ENCODE data around the gene NAXD. TPM values are rescaled to one million over a fixed set of nuclear protein-coding genes. Genes with fewer than 3 reads are reported as not detected.
"Not testable (repeated sequence)": the region's sequence is repeated elsewhere in the genome, so short reads cannot be mapped to it uniquely, and the experiment has no call there.

Gene NAXD
- total RNA-seq, 1 experiment from 2014 or later = 27.7 TPM

DNA sequence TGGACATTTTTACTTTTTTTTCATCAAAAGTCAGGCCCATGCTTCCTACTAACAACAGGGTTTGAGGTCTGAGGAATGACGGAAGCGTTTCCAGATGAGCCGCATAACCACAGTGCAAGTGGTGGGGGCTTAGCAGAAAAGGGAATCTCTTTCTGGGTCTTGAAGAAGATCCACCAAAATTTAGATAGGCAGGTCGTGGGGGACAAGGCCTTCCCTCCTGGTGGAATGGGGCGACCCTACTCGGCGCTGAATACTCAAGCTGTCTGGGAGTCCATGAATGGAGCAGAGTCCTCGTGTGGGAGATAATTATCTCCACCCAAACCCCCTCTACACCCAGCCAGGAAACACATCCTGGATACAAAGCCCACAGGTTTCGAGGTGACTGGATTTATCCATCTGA is 53.7 kb downstream of the NAXD start:
- BruUV-seq (replicated peaks) = no TSS peak
- DNase-seq (ENCODE audit: unreplicated experiment) = no peak
- Mint-ChIP-seq H3K9me3 (ENCODE audit: unreplicated experiment) (no peaks in the 10 kb centered on the region), H3K27ac (ENCODE audit: low read depth, unreplicated experiment) (no peak overlapping the region), H3K36me3 (ENCODE audit: insufficient read depth, unreplicated experiment) (peaks cover 88% of the 10 kb centered on the region), H3K4me1 (ENCODE audit: insufficient read depth, unreplicated experiment) (no peaks in the 10 kb centered on the region), H3K4me3 (ENCODE audit: unreplicated experiment) (no peak overlapping the region), H3K27me3 (ENCODE audit: insufficient read depth, unreplicated experiment) (no peaks in the 10 kb centered on the region)
- ChIA-PET CTCF (interaction anchor here (1.4 kb wide), 1 partner anchor 14 kb away, joined by 4 read pairs; no protein-coding TSS in a partner anchor), POLR2A (interaction anchor here (0.6 kb wide), 1 partner anchor 67 kb away, joined by 5 read pairs; no protein-coding TSS in a partner anchor)
- intact Hi-C loops (cut with micrococcal nuclease) = no loop called here
- TF ChIP-seq, protein P1, sequence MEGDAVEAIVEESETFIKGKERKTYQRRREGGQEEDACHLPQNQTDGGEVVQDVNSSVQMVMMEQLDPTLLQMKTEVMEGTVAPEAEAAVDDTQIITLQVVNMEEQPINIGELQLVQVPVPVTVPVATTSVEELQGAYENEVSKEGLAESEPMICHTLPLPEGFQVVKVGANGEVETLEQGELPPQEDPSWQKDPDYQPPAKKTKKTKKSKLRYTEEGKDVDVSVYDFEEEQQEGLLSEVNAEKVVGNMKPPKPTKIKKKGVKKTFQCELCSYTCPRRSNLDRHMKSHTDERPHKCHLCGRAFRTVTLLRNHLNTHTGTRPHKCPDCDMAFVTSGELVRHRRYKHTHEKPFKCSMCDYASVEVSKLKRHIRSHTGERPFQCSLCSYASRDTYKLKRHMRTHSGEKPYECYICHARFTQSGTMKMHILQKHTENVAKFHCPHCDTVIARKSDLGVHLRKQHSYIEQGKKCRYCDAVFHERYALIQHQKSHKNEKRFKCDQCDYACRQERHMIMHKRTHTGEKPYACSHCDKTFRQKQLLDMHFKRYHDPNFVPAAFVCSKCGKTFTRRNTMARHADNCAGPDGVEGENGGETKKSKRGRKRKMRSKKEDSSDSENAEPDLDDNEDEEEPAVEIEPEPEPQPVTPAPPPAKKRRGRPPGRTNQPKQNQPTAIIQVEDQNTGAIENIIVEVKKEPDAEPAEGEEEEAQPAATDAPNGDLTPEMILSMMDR (IDR thresholded peaks at IDR 0.05; ENCODE audit: unreplicated experiment) = no peak

DNA sequence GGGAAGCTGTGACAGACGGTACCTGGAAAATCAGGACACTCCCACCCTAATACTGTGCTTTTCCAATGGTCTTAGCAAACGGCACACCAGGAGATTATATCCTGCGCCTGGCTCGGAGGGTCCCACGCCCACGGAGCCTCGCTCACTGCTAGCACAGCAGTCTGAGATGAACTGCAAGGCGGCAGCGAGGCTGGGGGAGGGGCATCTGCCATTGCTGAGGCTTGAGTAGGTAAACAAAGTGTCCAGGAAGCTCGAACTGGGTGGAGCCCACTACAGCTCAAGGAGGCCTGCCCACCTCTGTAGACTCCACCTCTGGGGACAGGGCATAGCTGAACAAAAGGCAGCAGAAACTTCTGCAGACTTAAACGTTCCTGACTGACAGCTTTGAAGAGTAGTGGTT is 54.5 kb downstream of the NAXD start:
- CTCF ChIA-PET = interaction anchor here (0.6 to 1.4 kb wide), 2 partner anchors 14 to 32 kb away, joined by 3 to 4 read pairs; no protein-coding TSS in a partner anchor
- H3K27me3 Mint-ChIP-seq (ENCODE audit: insufficient read depth, unreplicated experiment); H3K4me1 Mint-ChIP-seq (ENCODE audit: insufficient read depth, unreplicated experiment); DNase-seq (ENCODE audit: unreplicated experiment); POLR2A ChIA-PET; BruUV-seq (replicated peaks); H3K27ac Mint-ChIP-seq (ENCODE audit: low read depth, unreplicated experiment); H3K4me3 Mint-ChIP-seq (ENCODE audit: unreplicated experiment); H3K9me3 Mint-ChIP-seq (ENCODE audit: unreplicated experiment); intact Hi-C loops (cut with micrococcal nuclease): not testable (repeated sequence)
- peaks cover 80% of the 10 kb centered on the region for H3K36me3 Mint-ChIP-seq (ENCODE audit: insufficient read depth, unreplicated experiment)

DNA sequence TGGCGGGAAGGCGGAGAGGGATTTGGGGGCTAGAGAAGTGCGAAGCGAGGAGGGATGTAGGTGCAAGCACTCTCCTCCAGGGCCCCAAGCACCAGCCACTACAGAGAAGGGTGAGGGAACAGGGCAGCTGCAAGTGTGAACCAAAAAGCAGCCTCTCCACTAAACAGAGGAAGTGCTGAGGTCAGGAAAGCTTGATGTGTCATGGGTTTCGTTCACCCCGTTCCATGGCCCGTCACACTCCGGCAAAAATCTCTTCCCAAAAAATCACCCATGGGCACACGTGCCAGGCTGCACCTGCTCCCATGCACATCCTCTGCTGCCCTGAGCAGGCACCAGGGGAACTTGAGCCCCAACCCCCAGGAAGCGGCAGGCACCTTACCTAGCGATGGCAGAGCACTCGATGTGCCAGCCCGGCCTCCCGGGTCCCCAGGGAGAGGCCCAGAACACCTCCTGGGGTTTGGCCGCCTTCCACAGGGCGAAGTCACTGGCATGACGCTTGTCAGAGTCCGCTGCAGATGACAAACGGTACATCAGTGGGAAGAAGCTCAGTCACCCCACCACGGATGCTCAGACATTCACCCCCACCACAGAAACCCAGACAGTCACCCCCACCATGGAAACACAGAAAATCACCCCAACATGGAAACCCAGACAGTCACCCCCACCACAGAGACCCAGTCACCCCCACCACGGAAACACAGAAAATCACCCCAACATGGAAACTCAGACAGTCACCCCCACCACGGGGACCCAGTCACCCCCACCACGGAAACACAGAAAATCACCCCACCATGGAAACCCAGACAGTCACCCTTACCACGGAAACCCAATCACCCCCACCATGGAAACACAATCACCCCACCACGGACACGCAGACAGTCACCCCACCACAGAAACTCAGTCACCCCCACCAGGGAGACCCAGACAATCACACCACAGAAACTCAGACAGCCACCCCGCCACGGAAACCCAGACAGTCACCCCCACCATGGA is 61.5 kb downstream of the NAXD start:
- intact Hi-C loops (cut with micrococcal nuclease) = no loop called here
- TF ChIP-seq, protein P1 (IDR thresholded peaks at IDR 0.05; ENCODE audit: unreplicated experiment) = no peak
- no peak overlapping the region for H3K27ac Mint-ChIP-seq (ENCODE audit: low read depth, unreplicated experiment)
- no TSS peak for BruUV-seq (replicated peaks)
- no peak for DNase-seq (ENCODE audit: unreplicated experiment)
- H3K4me1 Mint-ChIP-seq (ENCODE audit: insufficient read depth, unreplicated experiment) = no peaks in the 10 kb centered on the region
- ChIA-PET CTCF (interaction anchor here (0.7 to 1.0 kb wide), 2 partner anchors 24 to 83 kb away, joined by 4 read pairs; no protein-coding TSS in a partner anchor), POLR2A (interaction anchor here (1.1 kb wide), 1 partner anchor 59 kb away, joined by 4 read pairs; no protein-coding TSS in a partner anchor)
- no peak overlapping the region for H3K4me3 Mint-ChIP-seq (ENCODE audit: unreplicated experiment)
- no peaks in the 10 kb centered on the region for H3K9me3 Mint-ChIP-seq (ENCODE audit: unreplicated experiment)
- H3K27me3 Mint-ChIP-seq (ENCODE audit: insufficient read depth, unreplicated experiment) = no peaks in the 10 kb centered on the region
- peaks cover 72% of the 10 kb centered on the region for H3K36me3 Mint-ChIP-seq (ENCODE audit: insufficient read depth, unreplicated experiment)

DNA sequence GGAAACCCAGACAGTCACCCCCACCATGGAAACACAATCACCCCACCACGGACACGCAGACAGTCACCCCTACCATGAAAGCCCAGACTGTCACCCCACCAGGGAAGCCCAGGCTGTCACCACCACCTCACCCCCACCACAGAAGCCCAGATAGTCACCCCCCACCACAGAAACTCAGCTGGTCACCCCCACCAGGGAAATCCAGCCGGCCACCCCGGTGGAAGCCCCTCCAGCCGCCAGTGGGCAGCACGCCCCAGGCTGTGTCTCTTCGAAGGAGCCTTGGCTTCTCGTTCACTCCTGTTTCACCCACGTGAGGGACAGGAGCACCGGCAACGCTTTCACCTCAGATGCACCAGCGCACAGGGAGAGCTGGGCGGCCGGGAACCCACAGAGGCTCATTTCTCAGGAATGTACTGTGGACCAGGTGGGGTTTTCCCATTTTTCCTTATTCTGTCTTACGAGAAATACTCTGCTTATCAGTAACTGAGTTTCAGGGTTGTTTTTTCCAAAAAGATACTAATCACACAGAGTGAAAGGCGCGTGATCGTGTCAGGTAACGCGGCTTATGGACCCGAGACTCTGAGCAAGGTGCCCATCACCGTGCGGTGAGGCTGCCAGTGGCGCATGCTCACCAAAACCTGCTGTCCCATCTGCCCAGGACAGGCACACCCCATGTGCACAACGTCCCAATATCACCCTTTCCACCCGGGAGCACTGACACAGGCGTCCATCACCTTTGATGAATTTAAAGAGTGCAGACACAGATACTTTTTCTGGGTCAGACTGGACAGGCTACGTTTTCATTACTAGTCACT is 62.6 kb downstream of the NAXD start:
- DNase-seq (ENCODE audit: unreplicated experiment) = no peak
- ChIA-PET POLR2A (no interaction called here), CTCF (interaction anchor here (0.6 to 1.1 kb wide), 4 partner anchors 11 to 35 kb away, joined by 3 to 4 read pairs (median 4); no protein-coding TSS in a partner anchor)
- no TSS peak for BruUV-seq (replicated peaks)
- Mint-ChIP-seq H3K4me1 (ENCODE audit: insufficient read depth, unreplicated experiment) (no peaks in the 10 kb centered on the region), H3K9me3 (ENCODE audit: unreplicated experiment) (no peaks in the 10 kb centered on the region), H3K4me3 (ENCODE audit: unreplicated experiment) (no peak overlapping the region), H3K27me3 (ENCODE audit: insufficient read depth, unreplicated experiment) (no peaks in the 10 kb centered on the region), H3K27ac (ENCODE audit: low read depth, unreplicated experiment) (no peak overlapping the region), H3K36me3 (ENCODE audit: insufficient read depth, unreplicated experiment) (peaks cover 65% of the 10 kb centered on the region)
- intact Hi-C loops (cut with micrococcal nuclease) = no loop called here
- TF ChIP-seq, protein P1 (IDR thresholded peaks at IDR 0.05; ENCODE audit: unreplicated experiment) = no peak

All from MCF 10A (cell line).